Panc1 (cell line): ENCODE results near the gene MSRB2. TPM values are rescaled to one million over a fixed set of nuclear protein-coding genes. Genes with fewer than 3 reads are reported as not detected.

ENCODE experiments used
- ATAC-seq: fragments of 200-7000 bp; cut with Tn5 transposase; 2 replicates; pipeline ENCODE4 v1.9.1; 2020; ENCODE audit warnings: mild to moderate bottlenecking, moderate library complexity
- BruUV-seq: library from RNA; stranded (reverse); fragments of 400-500 nt; replicated peaks from 2 replicates; lab custom pipeline; 2021; lab: Mats Ljungman, UMichigan
- CTCF ChIA-PET: fragments of 300-600 bp; sonication (Branson Sonifier 250); formaldehyde crosslinking; loops from one replicate; lab custom pipeline; 2022; ENCODE audit warnings: antibody characterized with exemption; lab: Charles Lee
- POLR2A ChIA-PET: fragments of 300-600 bp; sonication (Branson Sonifier 250); formaldehyde crosslinking; loops from one replicate; lab custom pipeline; 2022; ENCODE audit warnings: antibody characterized with exemption; lab: Charles Lee
- DNase-seq: peaks from one replicate; pipeline ENCODE4 v3.0.0-alpha.2; 2010; ENCODE audit warnings: low read depth, low spot score
- H3K27ac ChIP-seq: 2 replicates; pipeline ENCODE4 v1.5.1; 2011; ENCODE audit warnings: mild to moderate bottlenecking, low read length, inconsistent platforms
- H3K27me3 ChIP-seq: fragments of 200-500 bp; sonication (Bioruptor generic); 2 replicates; pipeline ENCODE4 v1.6.0; 2014; ENCODE audit warnings: low read length, inconsistent platforms; ENCODE audit not compliant: control insufficient read depth, insufficient read depth
- H3K36me3 ChIP-seq: fragments of 200-500 bp; sonication (Bioruptor generic); 2 replicates; pipeline ENCODE4 v1.5.1; 2014; ENCODE audit warnings: inconsistent platforms, mild to moderate bottlenecking, low read length, moderate library complexity; ENCODE audit not compliant: control insufficient read depth, insufficient read depth
- H3K4me1 ChIP-seq: 2 replicates; pipeline ENCODE4 v1.5.1; 2011; ENCODE audit warnings: inconsistent platforms, mild to moderate bottlenecking, low read length, moderate library complexity; ENCODE audit not compliant: control insufficient read depth, insufficient read depth
- H3K4me3 ChIP-seq, 2 experiments: 2 replicates each; pipeline ENCODE4 v1.5.1; 2011 to 2012; ENCODE audit warnings: low read depth in 2 of 2, low read length in 2 of 2, mild to moderate bottlenecking in 2 of 2, inconsistent platforms in 1 of 2, moderate library complexity in 1 of 2
- H3K9me3 ChIP-seq: fragments of 200-500 bp; sonication (Bioruptor generic); 2 replicates; pipeline ENCODE4 v1.5.1; 2014; ENCODE audit warnings: low read depth, mild to moderate bottlenecking, inconsistent platforms, low read length, moderate library complexity; ENCODE audit not compliant: control insufficient read depth, insufficient read depth
- CTCF ChIP-seq: fragments of 450-650 bp; IDR thresholded peaks from 2 replicates; pipeline ENCODE4 v1.5.1; 2017; ENCODE audit warnings: mild to moderate bottlenecking
- POLR2AphosphoS5 ChIP-seq: IDR thresholded peaks from 2 replicates; pipeline ENCODE4 v1.6.1; 2012; ENCODE audit warnings: mild to moderate bottlenecking, low read depth, low read length, moderate library complexity
- REST ChIP-seq, 2 experiments: IDR thresholded peaks; 2 replicates each; pipeline ENCODE4 v1.6.1; 2011 to 2012; ENCODE audit warnings: low read depth in 2 of 2, control low read depth in 1 of 2, low read length in 1 of 2, mild to moderate bottlenecking in 1 of 2, moderate library complexity in 1 of 2; ENCODE audit not compliant: insufficient read depth in 1 of 2
- SIN3A ChIP-seq: IDR thresholded peaks from 2 replicates; pipeline ENCODE4 v1.6.1; 2012; ENCODE audit warnings: low read depth, mild to moderate bottlenecking, low read length, moderate library complexity, borderline replicate concordance; ENCODE audit not compliant: insufficient read depth
- TCF7L2 ChIP-seq: IDR thresholded peaks from 2 replicates; pipeline ENCODE4 v1.6.1; 2011; ENCODE audit warnings: mild to moderate bottlenecking, low read depth, low read length, inconsistent platforms
- in situ Hi-C: cut with HindIII; loops from 2 replicates; pipeline ENCODE4 v1.10.0; 2016; ENCODE audit warnings: low sequenced_read_pairs, low pct_unique_long_range_greater_than_20kb
- intact Hi-C: fragments of 100-400 bp; cut with micrococcal nuclease; formaldehyde crosslinking; loops from one replicate; pipeline ENCODE4 v1.10.0; 2022; ENCODE audit not compliant: unreplicated experiment
- total RNA-seq: library from RNA; stranded (reverse); gene quantifications from one replicate; pipeline ENCODE4 v1.2.1, GENCODE V29; 2021; ENCODE audit not compliant: unreplicated experiment

MSRB2 gene
- total RNA-seq, 1 experiment from 2014 or later = 10.7 TPM

GRCh38 chr10:23139677-23140076 lies 44.3 kb downstream of the MSRB2 start:
- no peaks in the 10 kb centered on the region; the same call in 1 of the 2 replicates for H3K36me3 ChIP-seq
- no TSS peak for BruUV-seq
- ChIA-PET POLR2A (no interaction called here), CTCF (no interaction called here)
- no peaks in the 10 kb centered on the region for H3K27me3 ChIP-seq
- in situ Hi-C loops = no loop called here
- no peaks in the 10 kb centered on the region for H3K9me3 ChIP-seq
- H3K4me3 ChIP-seq = no peak overlapping the region
- no peak overlapping the region for H3K27ac ChIP-seq
- DNase-seq (no peak), ATAC-seq (no peak)
- intact Hi-C loops = no loop called here
- H3K4me1 ChIP-seq = no peaks in the 10 kb centered on the region
- TF ChIP-seq TCF7L2 (no peak), POLR2AphosphoS5 (no peak), SIN3A (no peak), CTCF (no peak), REST (IDR thresholded peaks at IDR 0.05; ENCODE audit: insufficient read depth in 1 of 2, low read depth in 2 of 2, low read length in 1 of 2) (no peak)

GRCh38 chr10:23141995-23142394 lies 46.6 kb downstream of the MSRB2 start:
- in situ Hi-C loops = no loop called here
- TF ChIP-seq TCF7L2 = no peak
- TF ChIP-seq REST (IDR thresholded peaks at IDR 0.05; ENCODE audit: insufficient read depth in 1 of 2, low read depth in 2 of 2, low read length in 1 of 2) = no peak
- TF ChIP-seq POLR2AphosphoS5 = no peak
- TF ChIP-seq SIN3A = no peak
- TF ChIP-seq CTCF = no peak
- no TSS peak for BruUV-seq
- no peak overlapping the region for H3K4me3 ChIP-seq
- no peak for DNase-seq
- no peak for ATAC-seq
- intact Hi-C loops = no loop called here
- no peaks in the 10 kb centered on the region; the same call in 1 of the 2 replicates for H3K36me3 ChIP-seq
- no peak overlapping the region for H3K27ac ChIP-seq
- no peaks in the 10 kb centered on the region for H3K4me1 ChIP-seq
- POLR2A ChIA-PET = no interaction called here
- no peaks in the 10 kb centered on the region for H3K27me3 ChIP-seq
- no peaks in the 10 kb centered on the region for H3K9me3 ChIP-seq
- CTCF ChIA-PET = no interaction called here
